CMK (cell line): ENCODE data around the gene ITGA4.

Experiments
- DNase-seq: peaks from one replicate; pipeline ENCODE4 v3.0.0-alpha.2; 2010; ENCODE audit warnings: low read depth

Gene ITGA4

DNA sequence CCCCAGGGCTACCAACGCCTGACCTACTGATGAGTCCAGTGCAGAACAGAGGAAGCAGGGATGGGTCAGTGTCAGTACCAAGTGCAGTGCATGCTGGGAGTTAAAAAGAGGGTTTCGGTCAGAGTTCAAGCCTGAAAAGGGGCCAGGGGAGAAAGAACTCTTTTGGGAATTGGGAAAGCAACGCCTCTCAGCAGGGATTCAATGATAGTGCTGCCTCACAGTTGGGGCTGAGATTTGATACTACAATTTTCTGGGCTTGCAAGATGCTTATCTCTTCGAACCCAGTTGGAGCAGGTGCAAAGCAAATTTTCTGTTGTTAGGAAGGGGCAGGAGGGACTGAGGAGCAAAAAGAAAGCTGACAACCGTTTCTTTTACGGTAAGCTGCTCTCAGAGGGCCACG lies 117.1 kb downstream of the ITGA4 start:
- DNase-seq = no peak

DNA sequence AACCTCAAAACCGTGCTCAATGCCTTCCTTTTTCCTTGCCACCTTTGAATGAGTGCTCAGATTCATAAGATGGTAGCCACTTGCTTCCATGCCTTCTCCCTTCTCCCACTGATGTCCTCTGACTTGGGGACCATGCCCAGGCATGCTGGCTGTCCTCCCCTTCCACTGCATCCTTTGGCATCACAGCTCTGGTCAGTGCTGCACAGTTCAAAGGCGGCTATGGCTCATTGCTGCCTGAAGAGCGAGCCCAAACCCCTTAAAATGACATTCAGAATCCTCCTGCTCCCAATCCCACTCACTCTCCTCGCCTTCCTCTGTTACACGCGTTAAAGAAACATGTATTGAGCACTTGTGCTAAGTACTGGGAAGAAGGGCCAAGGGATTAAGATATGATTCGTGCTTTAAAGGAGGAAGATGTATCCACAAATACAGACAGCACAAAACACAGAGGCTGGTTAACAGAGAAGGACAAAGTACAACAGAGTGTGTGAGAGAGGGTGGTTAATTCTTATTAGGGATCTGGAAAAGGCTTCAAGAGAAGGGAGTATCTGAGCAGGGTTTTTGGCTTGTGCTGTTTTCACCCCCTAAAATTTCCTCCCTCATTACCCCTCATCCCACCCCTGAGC lies 118.0 kb downstream of the ITGA4 start:
- no peak for DNase-seq

DNA sequence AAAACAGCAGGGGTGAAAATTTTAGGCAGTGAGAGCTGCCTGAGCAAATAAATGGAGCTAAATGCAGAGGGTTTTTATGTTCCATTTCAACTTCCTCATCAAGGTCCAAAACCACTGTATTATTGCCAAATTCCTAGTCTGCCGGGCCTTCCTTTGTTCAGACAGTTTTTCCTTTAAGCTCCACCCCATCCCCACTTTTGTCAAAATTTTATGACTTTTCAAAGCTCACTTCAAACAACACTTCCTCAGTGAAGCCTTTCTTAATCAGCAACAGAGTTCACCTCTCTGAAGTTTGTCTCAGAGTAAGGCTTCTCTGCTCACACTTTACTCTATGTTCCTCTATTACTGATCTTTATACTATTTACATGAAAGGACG lies 118.5 kb downstream of the ITGA4 start:
- DNase-seq = no peak

DNA sequence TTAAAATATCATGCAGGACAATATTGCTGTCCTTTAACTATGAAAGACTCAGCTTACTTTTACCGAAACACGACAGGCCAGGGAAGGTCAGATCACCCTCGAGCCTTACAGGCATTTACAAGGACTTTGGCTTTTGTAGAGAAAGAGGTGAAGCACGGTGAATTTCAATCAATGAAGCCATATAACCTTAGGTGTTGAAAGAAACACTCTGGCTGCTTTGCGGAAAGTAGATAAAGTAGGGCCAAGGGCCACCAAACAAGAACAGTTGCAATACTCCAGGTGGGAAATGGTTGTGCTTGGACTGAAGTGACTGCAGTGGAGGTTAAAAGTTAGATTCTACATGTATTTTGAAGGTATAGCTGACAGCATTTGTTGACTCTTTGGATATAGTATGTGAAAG lies 119.2 kb downstream of the ITGA4 start:
- DNase-seq = no peak

GRCh38 chr2:181578829-181579228 lies 121.6 kb downstream of the ITGA4 start:
- no peak for DNase-seq

- no peak for DNase-seq
Measured at GRCh38 chr2:181581534-181581933, 124.3 kb downstream of the ITGA4 start.

DNA sequence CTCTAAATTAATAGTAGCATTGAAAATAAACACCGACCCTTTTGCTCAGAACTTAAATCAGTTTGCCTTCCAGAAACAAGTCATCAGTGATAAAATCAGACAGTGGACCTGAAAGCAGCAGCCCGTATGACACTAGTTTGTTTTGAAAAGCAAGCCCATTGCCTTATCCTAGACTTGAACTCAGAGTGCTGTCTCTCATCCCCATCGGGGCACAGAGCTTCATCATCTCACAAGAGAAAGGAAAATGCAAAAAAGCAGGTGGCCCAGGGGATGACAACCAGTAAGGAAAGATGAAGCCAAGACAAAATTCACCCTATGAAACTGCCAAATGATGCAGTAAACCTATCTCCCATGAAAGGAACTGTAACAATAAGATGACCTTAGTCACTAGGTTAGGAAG lies 128.5 kb downstream of the ITGA4 start:
- DNase-seq = no peak
